ENCODE measurements around the gene ACOX2. TPM values are rescaled to one million over a fixed set of nuclear protein-coding genes. Genes with fewer than 3 reads are reported as not detected.
"Not testable (repeated sequence)": the region's sequence is repeated elsewhere in the genome, so short reads cannot be mapped to it uniquely, and the experiment has no call there.

The ACOX2 gene
- total RNA-seq, 1 experiment from 2014 or later = 10.8 TPM

DNA sequence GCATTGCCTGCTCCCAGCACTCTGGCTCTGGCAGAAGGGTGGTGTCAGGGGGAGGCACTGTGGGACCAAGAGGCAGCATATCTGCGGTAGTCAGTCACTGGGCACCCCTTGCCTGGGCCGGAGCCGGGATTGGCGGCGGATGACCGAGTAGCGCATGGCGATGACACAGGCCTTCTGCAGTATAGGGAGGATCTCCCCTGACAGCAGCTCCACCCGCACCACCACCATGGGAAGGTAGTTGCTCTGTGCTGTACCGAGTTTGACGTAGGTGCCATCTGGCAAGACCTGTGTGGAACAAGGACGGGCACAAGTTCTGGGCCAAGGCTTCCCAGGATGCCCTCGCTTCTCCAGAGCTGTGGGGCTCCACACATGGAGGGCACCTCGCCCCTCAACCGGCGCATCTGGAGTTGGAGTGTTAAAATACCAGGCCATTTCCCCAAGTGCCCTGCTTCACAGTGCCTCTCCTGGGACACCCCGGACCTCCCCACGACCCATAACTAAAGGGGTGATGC lies 6.6 kb downstream of the ACOX2 start:
- no peaks in the 10 kb centered on the region for H4K20me1 ChIP-seq (ENCODE audit: low read length)
- ChIA-PET POLR2A (ENCODE audit: unreplicated experiment) (no interaction called here), CTCF (no interaction called here)
- no peak for DNase-seq
- no peaks in the 10 kb centered on the region for H3K9me2 ChIP-seq (replicated peaks; ENCODE audit: low read length)
- peaks cover 22% of the 10 kb centered on the region for H3K4me1 ChIP-seq (ENCODE audit: insufficient read depth, low read length)
- H2AFZ ChIP-seq (ENCODE audit: low read length) = no peak overlapping the region
- H3K9ac ChIP-seq (ENCODE audit: low read length) = no peak overlapping the region
- H3K27ac ChIP-seq (ENCODE audit: low read length) = no peak overlapping the region
- no peak overlapping the region for H3K4me2 ChIP-seq (ENCODE audit: low read length)
- H3K27me3 ChIP-seq (ENCODE audit: low read length) = no peaks in the 10 kb centered on the region
- no peaks in the 10 kb centered on the region for H3F3A ChIP-seq (ENCODE audit: low read length, unreplicated experiment)
- BruUV-seq (replicated peaks) = no TSS peak
- no peak for ATAC-seq
- no peak overlapping the region for H3K4me3 ChIP-seq (ENCODE audit: low read length)
- intact Hi-C loops (cut with micrococcal nuclease) = no loop called here
- H3K36me3 ChIP-seq (ENCODE audit: low read depth, low read length) = no peaks in the 10 kb centered on the region
- H3K9me3 ChIP-seq (ENCODE audit: low read length) = no peaks in the 10 kb centered on the region
- TF ChIP-seq EZH2 (IDR thresholded peaks at IDR 0.05; ENCODE audit: low read length, unreplicated experiment) (no peak), EZH2phosphoT487 (IDR thresholded peaks at IDR 0.05; ENCODE audit: borderline replicate concordance, low read length) (no peak)
- H3K79me2 ChIP-seq (ENCODE audit: low read length) = no peaks in the 10 kb centered on the region

DNA sequence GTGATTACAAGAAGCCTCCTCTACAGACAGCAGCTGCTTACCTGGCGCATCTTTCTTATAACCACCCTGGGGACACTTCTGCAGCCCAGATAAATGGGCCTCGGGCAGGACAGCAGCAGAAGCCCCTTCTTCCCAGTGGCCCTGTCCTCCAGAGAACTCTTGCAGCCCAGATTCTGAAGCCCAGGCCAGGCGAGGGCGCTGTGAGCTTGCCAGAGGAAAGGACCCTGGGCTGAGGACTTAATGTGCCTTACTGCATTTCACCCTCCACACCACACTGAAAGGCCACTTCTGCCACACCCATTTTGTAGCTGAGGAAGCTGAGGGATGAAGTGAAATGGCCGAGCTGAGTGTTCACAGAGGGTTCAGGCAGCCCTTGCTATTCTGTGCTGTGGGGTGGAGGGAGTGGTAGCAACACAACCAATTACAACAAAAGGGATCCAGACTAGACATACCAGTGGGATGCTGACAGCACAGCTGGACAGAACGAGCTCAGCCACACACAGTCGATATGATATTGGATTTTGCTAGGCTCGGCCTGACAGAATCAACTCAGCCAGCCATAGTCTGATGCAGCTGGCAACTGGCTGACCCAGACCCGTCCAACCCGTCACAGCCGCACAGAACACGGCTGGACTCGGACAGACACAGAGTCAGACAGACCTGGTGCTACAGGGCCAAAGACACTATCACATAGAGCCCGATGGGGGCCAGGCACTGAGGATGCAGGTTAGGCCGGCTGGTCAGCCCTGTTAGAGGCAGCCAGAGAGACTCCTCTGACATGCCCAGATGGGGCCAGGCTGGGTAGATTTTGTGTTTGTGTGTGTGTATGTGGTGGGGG lies 7.3 kb downstream of the ACOX2 start:
- no peaks in the 10 kb centered on the region for H3K27me3 ChIP-seq (ENCODE audit: low read length)
- no peaks in the 10 kb centered on the region for H4K20me1 ChIP-seq (ENCODE audit: low read length)
- H3K36me3 ChIP-seq (ENCODE audit: low read depth, low read length) = no peaks in the 10 kb centered on the region
- no peak overlapping the region for H3K4me3 ChIP-seq (ENCODE audit: low read length)
- no peaks in the 10 kb centered on the region for H3K9me2 ChIP-seq (replicated peaks; ENCODE audit: low read length)
- ChIA-PET CTCF (interaction anchor here (0.5 kb wide), 1 partner anchor 44 kb away, joined by 3 read pairs; no protein-coding TSS in a partner anchor), POLR2A (ENCODE audit: unreplicated experiment) (no interaction called here)
- no TSS peak for BruUV-seq (replicated peaks)
- no peaks in the 10 kb centered on the region for H3K79me2 ChIP-seq (ENCODE audit: low read length)
- H3K9me3 ChIP-seq (ENCODE audit: low read length) = no peaks in the 10 kb centered on the region
- DNase-seq (peak; percentile 38), ATAC-seq (no peak)
- H3K27ac ChIP-seq (ENCODE audit: low read length) = no peak overlapping the region
- no peak for TF ChIP-seq EZH2phosphoT487 (IDR thresholded peaks at IDR 0.05; ENCODE audit: borderline replicate concordance, low read length)
- TF ChIP-seq, protein P1, sequence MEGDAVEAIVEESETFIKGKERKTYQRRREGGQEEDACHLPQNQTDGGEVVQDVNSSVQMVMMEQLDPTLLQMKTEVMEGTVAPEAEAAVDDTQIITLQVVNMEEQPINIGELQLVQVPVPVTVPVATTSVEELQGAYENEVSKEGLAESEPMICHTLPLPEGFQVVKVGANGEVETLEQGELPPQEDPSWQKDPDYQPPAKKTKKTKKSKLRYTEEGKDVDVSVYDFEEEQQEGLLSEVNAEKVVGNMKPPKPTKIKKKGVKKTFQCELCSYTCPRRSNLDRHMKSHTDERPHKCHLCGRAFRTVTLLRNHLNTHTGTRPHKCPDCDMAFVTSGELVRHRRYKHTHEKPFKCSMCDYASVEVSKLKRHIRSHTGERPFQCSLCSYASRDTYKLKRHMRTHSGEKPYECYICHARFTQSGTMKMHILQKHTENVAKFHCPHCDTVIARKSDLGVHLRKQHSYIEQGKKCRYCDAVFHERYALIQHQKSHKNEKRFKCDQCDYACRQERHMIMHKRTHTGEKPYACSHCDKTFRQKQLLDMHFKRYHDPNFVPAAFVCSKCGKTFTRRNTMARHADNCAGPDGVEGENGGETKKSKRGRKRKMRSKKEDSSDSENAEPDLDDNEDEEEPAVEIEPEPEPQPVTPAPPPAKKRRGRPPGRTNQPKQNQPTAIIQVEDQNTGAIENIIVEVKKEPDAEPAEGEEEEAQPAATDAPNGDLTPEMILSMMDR (conservative IDR thresholded peaks at IDR 0.05; ENCODE audit: low read depth, low read length) = peak; percentile 55
- intact Hi-C loops (cut with micrococcal nuclease) = no loop called here
- no peak overlapping the region for H3K9ac ChIP-seq (ENCODE audit: low read length)
- no peak overlapping the region for H2AFZ ChIP-seq (ENCODE audit: low read length)
- no peaks in the 10 kb centered on the region for H3F3A ChIP-seq (ENCODE audit: low read length, unreplicated experiment)
- H3K4me2 ChIP-seq (ENCODE audit: low read length) = no peak overlapping the region
- peaks cover 22% of the 10 kb centered on the region for H3K4me1 ChIP-seq (ENCODE audit: insufficient read depth, low read length)

DNA sequence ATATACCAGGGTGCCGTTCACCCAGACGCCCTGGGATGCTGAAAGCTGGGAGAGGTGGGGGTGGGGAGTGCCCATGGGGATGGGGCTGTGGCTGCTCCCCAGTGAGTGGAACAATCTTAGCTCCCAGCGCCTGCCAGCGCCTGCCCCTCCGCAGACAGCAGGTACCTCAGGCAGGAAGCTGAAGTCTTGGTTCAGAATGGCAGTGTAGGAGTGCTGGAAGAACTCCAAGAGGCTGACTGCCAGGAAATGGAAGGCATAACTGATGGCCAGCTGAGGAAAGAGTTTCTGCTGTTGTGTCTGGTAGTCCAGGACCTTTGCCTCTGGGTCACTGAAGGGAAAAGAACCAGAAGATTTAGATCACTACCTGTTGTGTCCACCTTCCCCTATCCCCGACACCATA lies 8.4 kb downstream of the ACOX2 start:
- ATAC-seq (peak; percentile 6; the same call in 1 of the 2 replicates), DNase-seq (peak; percentile 77)
- Histone ChIP-seq H3K4me2 (ENCODE audit: low read length) (no peak overlapping the region), H3F3A (ENCODE audit: low read length, unreplicated experiment) (no peaks in the 10 kb centered on the region), H3K79me2 (ENCODE audit: low read length) (no peaks in the 10 kb centered on the region), H3K27me3 (ENCODE audit: low read length) (no peaks in the 10 kb centered on the region), H2AFZ (ENCODE audit: low read length) (peak overlapping the region; percentile 32; the same call in 1 of the 2 replicates), H3K9me2 (replicated peaks; ENCODE audit: low read length) (no peaks in the 10 kb centered on the region), H3K4me1 (ENCODE audit: insufficient read depth, low read length) (peaks cover 22% of the 10 kb centered on the region), H4K20me1 (ENCODE audit: low read length) (no peaks in the 10 kb centered on the region), H3K9ac (ENCODE audit: low read length) (no peak overlapping the region), H3K9me3 (ENCODE audit: low read length) (no peaks in the 10 kb centered on the region), H3K27ac (ENCODE audit: low read length) (no peak overlapping the region), H3K36me3 (ENCODE audit: low read depth, low read length) (no peaks in the 10 kb centered on the region), H3K4me3 (ENCODE audit: low read length) (no peak overlapping the region)
- intact Hi-C loops (cut with micrococcal nuclease) = no loop called here
- BruUV-seq (replicated peaks) = no TSS peak
- ChIA-PET POLR2A (ENCODE audit: unreplicated experiment) (no interaction called here), CTCF (no interaction called here)
- TF ChIP-seq, protein P1 (conservative IDR thresholded peaks at IDR 0.05; ENCODE audit: low read depth, low read length) = no peak
- TF ChIP-seq EZH2 (IDR thresholded peaks at IDR 0.05; ENCODE audit: low read length, unreplicated experiment) = no peak
- TF ChIP-seq EZH2phosphoT487 (IDR thresholded peaks at IDR 0.05; ENCODE audit: borderline replicate concordance, low read length) = no peak

DNA sequence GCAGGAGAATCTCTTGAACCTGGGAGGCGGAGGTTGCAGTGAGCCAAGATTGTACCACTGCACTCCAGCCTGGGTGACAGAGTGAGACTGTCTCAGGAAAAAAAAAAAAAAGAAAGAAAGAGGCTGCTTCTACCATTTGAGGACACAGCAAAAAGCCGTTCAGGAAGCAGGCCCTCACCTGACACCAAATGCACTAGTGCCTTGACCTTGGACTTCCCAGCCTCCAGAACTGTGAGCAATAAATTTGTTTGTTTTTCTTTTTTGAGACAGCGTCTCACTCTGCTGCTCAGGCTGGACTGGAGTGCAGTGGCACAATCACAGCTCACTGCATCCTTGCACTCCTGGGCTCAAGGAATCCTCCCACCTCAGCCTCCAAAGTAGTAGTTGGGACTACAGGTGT lies 9.6 kb downstream of the ACOX2 start:
- DNase-seq; intact Hi-C loops (cut with micrococcal nuclease); ATAC-seq; H3K79me2 ChIP-seq (ENCODE audit: low read length); H3F3A ChIP-seq (ENCODE audit: low read length, unreplicated experiment); H3K27me3 ChIP-seq (ENCODE audit: low read length); H3K4me3 ChIP-seq (ENCODE audit: low read length); H4K20me1 ChIP-seq (ENCODE audit: low read length); POLR2A ChIA-PET (ENCODE audit: unreplicated experiment); H3K9ac ChIP-seq (ENCODE audit: low read length); H3K4me2 ChIP-seq (ENCODE audit: low read length); BruUV-seq (replicated peaks); H3K9me2 ChIP-seq (replicated peaks; ENCODE audit: low read length); H3K36me3 ChIP-seq (ENCODE audit: low read depth, low read length); H2AFZ ChIP-seq (ENCODE audit: low read length); H3K9me3 ChIP-seq (ENCODE audit: low read length); H3K27ac ChIP-seq (ENCODE audit: low read length): not testable (repeated sequence)
- CTCF ChIA-PET = interaction anchor here (0.6 kb wide), 1 partner anchor 519 kb away, joined by 3 read pairs; no protein-coding TSS in a partner anchor
- H3K4me1 ChIP-seq (ENCODE audit: insufficient read depth, low read length) = peaks cover 18% of the 10 kb centered on the region
